Measurements from ENCODE around the gene CARS1. TPM values are rescaled to one million over a fixed set of nuclear protein-coding genes. Genes with fewer than 3 reads are reported as not detected.

Gene CARS1
- total RNA-seq, 1 donor from 2014 or later, result 26.0 TPM

GRCh38 chr11:3052567-3052966 lies 4.7 kb downstream of the CARS1 start:
- H3K27ac ChIP-seq, result no peak overlapping the region
- intact Hi-C loops (cut with DNase I), result no loop called here
- DNase-seq (ENCODE audit: extremely low spot score in 2 of 2), result no peak

GRCh38 chr11:3052109-3052479 lies 5.1 kb downstream of the CARS1 start:
- peaks cover 51% of the 10 kb centered on the region for H3K4me1 ChIP-seq
- intact Hi-C loops (cut with DNase I), result no loop called here
- H3K27me3 ChIP-seq, result no peaks in the 10 kb centered on the region

More at GRCh38 chr11:3052567-3052966, 4.7 kb downstream of the CARS1 start:
- Histone ChIP-seq H3K27me3 (no peaks in the 10 kb centered on the region), H3K4me3 (no peak overlapping the region), H3K9me3 (no peaks in the 10 kb centered on the region), H3K4me1 (peaks cover 53% of the 10 kb centered on the region), H3K36me3 (no peaks in the 10 kb centered on the region)
- TF ChIP-seq CTCF (IDR thresholded peaks at IDR 0.05) (no peak), POLR2AphosphoS5 (IDR thresholded peaks at IDR 0.05; ENCODE audit: insufficient read depth in 1 of 2, low read depth in 1 of 2) (no peak), POLR2A (IDR thresholded peaks at IDR 0.05) (no peak)

GRCh38 chr11:3051196-3052108 lies 5.8 kb downstream of the CARS1 start:
- no peaks in the 10 kb centered on the region for H3K27me3 ChIP-seq
- no peak overlapping the region for H3K27ac ChIP-seq
- H3K4me1 ChIP-seq, result peaks cover 49% of the 10 kb centered on the region
- no peak for TF ChIP-seq POLR2A (IDR thresholded peaks at IDR 0.05)
- TF ChIP-seq POLR2AphosphoS5 (IDR thresholded peaks at IDR 0.05; ENCODE audit: insufficient read depth in 1 of 2, low read depth in 1 of 2), result no peak
- TF ChIP-seq CTCF (IDR thresholded peaks at IDR 0.05), result no peak
- intact Hi-C loops (cut with DNase I), result no loop called here
- no peaks in the 10 kb centered on the region for H3K9me3 ChIP-seq
- H3K36me3 ChIP-seq, result peaks cover 0 to 2% of the 10 kb centered on the region in 2 donors
- H3K4me3 ChIP-seq, result no peak overlapping the region
- DNase-seq (ENCODE audit: extremely low spot score in 2 of 2), result no peak

More at GRCh38 chr11:3052109-3052479, 5.1 kb downstream of the CARS1 start:
- Histone ChIP-seq H3K36me3 (no peaks in the 10 kb centered on the region), H3K27ac (no peak overlapping the region), H3K9me3 (no peaks in the 10 kb centered on the region), H3K4me3 (no peak overlapping the region)
- no peak for DNase-seq (ENCODE audit: extremely low spot score in 2 of 2)
- no peak for TF ChIP-seq CTCF (IDR thresholded peaks at IDR 0.05)
- TF ChIP-seq POLR2A (IDR thresholded peaks at IDR 0.05), result no peak
- TF ChIP-seq POLR2AphosphoS5 (IDR thresholded peaks at IDR 0.05; ENCODE audit: insufficient read depth in 1 of 2, low read depth in 1 of 2), result no peak

GRCh38 chr11:3050386-3051195 lies 6.6 kb downstream of the CARS1 start:
- H3K4me1 ChIP-seq, result peaks cover 40% of the 10 kb centered on the region
- TF ChIP-seq POLR2A (IDR thresholded peaks at IDR 0.05) (no peak), CTCF (IDR thresholded peaks at IDR 0.05) (no peak), POLR2AphosphoS5 (IDR thresholded peaks at IDR 0.05; ENCODE audit: insufficient read depth in 1 of 2, low read depth in 1 of 2) (no peak)
- H3K36me3 ChIP-seq, result peaks cover 0 to 3% of the 10 kb centered on the region in 2 donors
- intact Hi-C loops (cut with DNase I), result no loop called here
- H3K4me3 ChIP-seq, result no peak overlapping the region
- no peaks in the 10 kb centered on the region for H3K27me3 ChIP-seq
- H3K27ac ChIP-seq, result peak overlapping the region; percentile 78
- DNase-seq (ENCODE audit: extremely low spot score in 2 of 2), result no peak
- no peaks in the 10 kb centered on the region for H3K9me3 ChIP-seq

All from vagina (tissue), 2 donors.